ENCODE results near the gene CACNA1F.

CACNA1F gene

DNA sequence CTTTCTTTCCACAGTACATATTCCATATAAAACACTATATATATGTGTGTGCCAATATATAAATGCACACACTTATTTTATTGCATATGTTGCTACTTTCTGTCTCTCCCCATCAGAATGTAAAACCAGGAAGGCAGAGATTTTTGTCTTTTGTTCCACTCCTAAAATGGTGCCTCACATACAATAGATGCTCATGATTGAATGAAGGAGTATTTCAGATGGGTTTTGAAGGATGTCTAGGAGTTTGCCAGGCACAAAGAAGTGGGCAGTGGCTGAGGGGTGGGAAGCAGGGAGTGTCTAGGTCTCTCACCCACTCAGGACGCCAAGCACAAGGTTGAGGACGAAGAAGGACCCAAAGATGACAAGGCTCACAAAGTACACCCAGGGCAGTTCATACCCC lies 5.4 kb downstream of the CACNA1F start:
- no peak for DNase-seq

DNA sequence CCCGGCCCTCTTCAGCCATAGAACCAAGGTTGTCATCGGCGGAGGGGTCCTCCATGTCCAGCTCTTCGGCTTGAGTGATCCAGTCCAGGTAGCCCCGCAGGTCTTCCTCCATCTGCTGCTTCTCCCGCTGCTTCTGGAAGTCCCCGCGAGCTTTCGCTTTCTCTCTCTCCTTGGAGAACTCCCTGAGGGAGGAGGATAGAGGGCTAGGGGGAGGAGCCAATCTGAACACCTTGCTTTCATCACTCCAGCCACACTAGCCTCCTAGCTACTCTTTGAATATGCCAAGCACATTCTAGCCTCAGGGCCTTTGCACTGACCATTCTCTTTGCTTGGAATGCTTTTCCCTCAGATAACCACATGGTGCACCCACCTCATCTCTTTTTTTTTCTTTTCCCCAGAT lies 6.2 kb downstream of the CACNA1F start:
- DNase-seq = no peak

GRCh38 chrX:49225858-49226257 lies 7.3 kb downstream of the CACNA1F start:
- no peak for DNase-seq

DNA sequence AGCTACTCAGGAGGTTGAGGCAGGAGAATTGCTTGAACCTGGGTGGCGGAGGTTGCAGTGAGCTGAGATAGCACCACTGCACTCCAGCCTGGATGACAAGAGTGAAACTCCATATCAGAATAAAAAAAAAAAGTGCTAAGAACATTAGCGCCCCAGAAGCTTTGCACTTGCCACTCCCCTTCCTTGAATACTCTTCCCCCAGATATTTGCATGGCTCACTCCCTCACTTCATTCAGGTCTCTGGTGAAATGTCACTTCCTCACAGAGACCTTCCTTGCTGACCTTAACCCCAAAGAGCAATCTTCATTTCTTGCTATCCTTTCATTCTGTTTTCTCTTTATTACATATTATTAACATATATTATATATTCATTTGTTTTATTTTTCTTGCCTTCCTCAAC lies 11.3 kb downstream of the CACNA1F start:
- no peak for DNase-seq

- DNase-seq = no peak
These were observed 13.0 kb downstream of the CACNA1F start for GRCh38 chrX:49220100-49220499.

DNA sequence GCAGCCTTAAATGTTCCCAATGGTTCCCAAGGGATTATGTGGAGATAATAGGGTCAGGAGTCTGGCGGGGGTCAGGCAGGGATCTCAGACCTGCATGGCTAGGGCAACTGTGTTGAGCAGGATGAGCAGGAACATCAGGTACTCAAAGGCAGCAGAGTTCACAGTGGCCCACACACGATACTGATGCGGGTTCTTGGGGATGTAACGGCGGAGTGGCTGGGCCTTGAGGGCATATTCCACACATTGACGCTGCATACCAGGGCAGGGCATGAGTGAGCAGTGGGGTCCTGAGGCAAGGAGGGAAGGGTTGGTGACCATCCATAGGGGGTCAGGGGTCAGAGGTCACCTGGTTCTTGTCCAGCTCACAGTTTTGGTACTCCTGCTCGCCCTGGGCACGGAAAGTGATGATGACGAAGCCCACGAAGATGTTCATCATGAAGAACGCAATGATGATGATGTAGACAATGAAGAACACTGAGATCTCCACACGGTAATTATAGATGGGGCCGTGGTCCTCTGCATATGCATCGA lies 18.1 kb downstream of the CACNA1F start:
- DNase-seq = no peak

GRCh38 chrX:49214416-49214815 lies 18.7 kb downstream of the CACNA1F start:
- DNase-seq = no peak

GRCh38 chrX:49212861-49213260 lies 20.3 kb downstream of the CACNA1F start:
- DNase-seq = no peak

DNA sequence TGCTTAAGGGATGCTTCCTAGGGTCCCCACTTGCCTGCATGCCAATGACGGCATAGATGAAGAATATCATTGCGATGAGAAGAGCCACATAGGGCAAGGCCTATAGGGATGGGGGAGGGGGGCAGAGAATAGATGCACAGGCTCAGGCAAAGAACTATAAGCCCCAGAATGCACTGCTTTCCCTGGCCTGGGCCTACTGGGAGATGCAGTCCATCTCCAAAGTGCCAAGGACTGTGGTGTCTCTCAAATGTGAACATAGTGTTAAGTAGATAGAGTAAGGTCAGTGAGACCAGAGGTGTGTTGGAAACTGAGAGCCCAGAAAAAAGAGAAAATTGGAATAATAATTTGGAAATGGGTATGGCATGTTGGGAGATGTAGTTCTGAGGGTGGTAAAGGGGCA lies 20.9 kb downstream of the CACNA1F start:
- DNase-seq = no peak

DNA sequence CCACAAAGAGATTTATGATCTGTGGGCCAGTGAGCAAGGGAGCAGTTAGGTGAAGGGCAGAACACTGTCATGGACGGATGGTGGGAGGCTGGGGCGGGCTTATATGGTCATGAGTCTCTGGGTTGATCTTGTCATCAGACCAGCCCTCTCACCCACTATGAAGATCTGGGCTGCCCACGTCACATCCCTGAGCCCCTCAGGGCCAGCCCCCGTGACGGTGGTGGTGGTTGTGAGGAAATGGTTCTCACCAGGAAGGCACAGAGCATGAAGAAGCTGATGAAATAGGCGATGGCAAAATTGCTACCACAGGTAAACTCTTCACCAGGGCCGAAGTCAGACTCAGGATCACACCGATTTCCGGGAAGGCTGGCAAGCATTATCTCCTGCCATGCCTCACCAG lies 22.1 kb downstream of the CACNA1F start:
- no peak for DNase-seq

DNA sequence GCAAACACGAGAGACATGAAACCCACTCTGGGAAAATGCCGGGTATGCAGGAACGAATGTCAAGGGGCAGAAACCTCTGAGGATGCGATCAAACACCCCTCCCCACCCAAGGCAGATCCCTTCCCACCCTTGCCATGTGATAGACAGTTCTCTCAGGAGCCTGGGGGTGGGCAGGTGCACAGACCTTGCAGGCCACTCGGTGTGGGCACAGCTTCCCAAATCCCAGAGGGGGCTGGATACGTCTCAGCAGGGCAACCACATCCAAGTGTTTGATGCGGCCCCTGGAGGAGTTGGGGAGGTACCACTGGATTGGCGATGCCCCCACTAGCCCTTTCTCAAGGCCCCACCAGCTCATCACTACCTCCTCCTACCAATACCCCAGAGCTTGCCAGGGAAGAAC lies 22.7 kb downstream of the CACNA1F start:
- DNase-seq = no peak

- no peak for DNase-seq
These were observed 23.5 kb downstream of the CACNA1F start for GRCh38 chrX:49209434-49210251.

GRCh38 chrX:49208399-49208798 lies 24.7 kb downstream of the CACNA1F start:
- DNase-seq = no peak

DNA sequence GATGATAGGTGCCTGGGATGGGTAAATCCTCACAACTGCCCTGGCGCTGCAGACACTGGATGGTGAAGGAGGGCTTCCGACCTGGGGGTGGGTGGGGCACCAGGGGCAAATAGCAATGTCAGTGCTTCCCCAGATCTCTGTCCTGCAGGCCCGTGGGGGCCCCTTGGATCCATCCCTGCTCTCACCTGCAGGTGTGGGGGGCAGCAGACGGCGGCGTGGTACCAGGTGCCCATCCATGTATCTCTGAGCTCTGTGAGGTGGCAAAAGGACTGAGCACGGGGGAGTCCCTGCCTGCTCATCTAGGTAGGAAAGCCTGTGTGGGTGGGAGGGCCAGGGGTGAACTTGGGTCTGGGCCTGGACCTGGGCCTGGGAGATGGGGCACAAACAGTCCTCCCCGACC lies 26.6 kb downstream of the CACNA1F start:
- no peak for DNase-seq

GRCh38 chrX:49205443-49205842 lies 27.7 kb downstream of the CACNA1F start:
- DNase-seq = no peak

GRCh38 chrX:49204709-49205108 lies 28.4 kb downstream of the CACNA1F start:
- DNase-seq = no peak

DNA sequence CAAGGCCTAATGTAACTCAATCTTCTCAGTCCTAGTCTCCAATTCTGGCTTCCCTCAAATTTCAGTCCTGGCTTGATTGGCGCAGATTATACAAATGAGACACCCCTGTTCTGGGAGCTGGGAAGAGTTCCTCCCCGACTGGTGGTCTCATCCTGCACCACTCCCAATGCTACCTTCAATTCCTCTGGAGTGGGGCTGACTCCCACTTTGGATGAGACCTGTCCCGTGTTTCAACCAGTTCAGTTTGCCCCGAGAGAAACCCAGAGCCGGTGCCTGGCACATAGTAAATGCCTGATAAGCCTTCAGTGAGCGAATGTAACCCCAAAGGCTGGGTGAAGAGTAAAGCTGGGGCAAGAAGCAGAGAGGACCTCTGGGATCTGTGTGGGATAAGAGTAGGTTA lies 29.1 kb downstream of the CACNA1F start:
- no peak for DNase-seq

- no peak for DNase-seq
These were observed 29.6 kb downstream of the CACNA1F start for GRCh38 chrX:49203536-49203935.

GRCh38 chrX:49202022-49202421 lies 31.1 kb downstream of the CACNA1F start:
- no peak for DNase-seq

GRCh38 chrX:49199906-49200771 lies 33.0 kb downstream of the CACNA1F start, which contains the start of gene SYP:
Gene SYP, minus strand, starts transcription at chrX:49200193. Its CDS starts 7 bp downstream, at chrX:49200186.
- no peak for DNase-seq

DNA sequence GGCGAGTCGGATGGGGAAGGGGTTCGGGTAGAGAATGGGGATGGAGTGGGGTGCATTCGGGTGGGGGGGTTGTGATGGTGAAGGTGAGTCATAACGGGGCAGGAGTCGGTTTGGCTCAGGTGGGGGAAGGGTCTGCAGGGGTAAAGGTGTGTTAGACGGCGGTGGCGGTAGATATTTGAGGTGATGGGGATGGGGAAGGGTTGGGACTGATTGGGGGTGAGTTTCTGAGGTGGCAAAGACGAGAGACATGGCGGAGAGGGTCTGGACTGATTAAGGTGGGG lies 33.9 kb downstream of the CACNA1F start:
- DNase-seq = no peak

GRCh38 chrX:49198540-49199314 lies 34.4 kb downstream of the CACNA1F start:
- no peak for DNase-seq

- no peak for DNase-seq
These were observed 35.5 kb downstream of the CACNA1F start for GRCh38 chrX:49197543-49198087.
